Erythroblast (primary cell): ENCODE measurements around the gene MARK3.

Source experiments
- DNase-seq, 2 experiments: peaks; one replicate each; lab custom pipeline; 2025; lab: John Stamatoyannopoulos, UW
- GATA1 ChIP-seq: IDR thresholded peaks from 2 replicates; pipeline ENCODE4 v1.6.1; 2011; ENCODE audit warnings: low read depth, mild to moderate bottlenecking, control low read depth, low read length, moderate library complexity
- POLR2A ChIP-seq: IDR thresholded peaks from 2 replicates; pipeline ENCODE4 v1.6.1; 2011; ENCODE audit warnings: mild to moderate bottlenecking, low read length

MARK3 gene

GRCh38 chr14:103485504-103485903 is 100.3 kb downstream of the MARK3 start:
- no peak for TF ChIP-seq POLR2A
- TF ChIP-seq GATA1 = no peak

GRCh38 chr14:103488071-103488470 is 102.9 kb downstream of the MARK3 start:
- no peak for DNase-seq
- TF ChIP-seq POLR2A = no peak
- no peak for TF ChIP-seq GATA1

More at GRCh38 chr14:103485504-103485903, 100.3 kb downstream of the MARK3 start:
- DNase-seq = peak; percentile 20 to 52

- no peak for TF ChIP-seq GATA1
- TF ChIP-seq POLR2A = no peak
- DNase-seq = no peak
Measured at GRCh38 chr14:103488960-103489359, 103.7 kb downstream of the MARK3 start.

- no peak for TF ChIP-seq GATA1
- TF ChIP-seq POLR2A = no peak
- DNase-seq = no peak
Measured at GRCh38 chr14:103489621-103490020, 104.4 kb downstream of the MARK3 start.

- DNase-seq = no peak
- no peak for TF ChIP-seq POLR2A
- no peak for TF ChIP-seq GATA1
Measured at GRCh38 chr14:103491691-103492090, 106.5 kb downstream of the MARK3 start.

- no peak for DNase-seq
- no peak for TF ChIP-seq GATA1
- no peak for TF ChIP-seq POLR2A
Measured at GRCh38 chr14:103492156-103492925, 107.1 kb downstream of the MARK3 start.

GRCh38 chr14:103495854-103496253 is 110.6 kb downstream of the MARK3 start:
- no peak for DNase-seq
- TF ChIP-seq GATA1 = no peak
- no peak for TF ChIP-seq POLR2A

- no peak for DNase-seq
- no peak for TF ChIP-seq POLR2A
- no peak for TF ChIP-seq GATA1
Measured at GRCh38 chr14:103496776-103497175, 111.6 kb downstream of the MARK3 start.

- DNase-seq = no peak
- no peak for TF ChIP-seq GATA1
- no peak for TF ChIP-seq POLR2A
Measured at GRCh38 chr14:103499709-103500108, 114.5 kb downstream of the MARK3 start.

- DNase-seq = peak; percentile 83 to 91
- TF ChIP-seq POLR2A = no peak
- TF ChIP-seq GATA1 = no peak
Measured at GRCh38 chr14:103500148-103500990, 115.2 kb downstream of the MARK3 start.

GRCh38 chr14:103501041-103501870 is 116.0 kb downstream of the MARK3 start:
- DNase-seq = no peak
- TF ChIP-seq POLR2A = no peak
- no peak for TF ChIP-seq GATA1

GRCh38 chr14:103501921-103502669 is 116.9 kb downstream of the MARK3 start:
- no peak for DNase-seq

GRCh38 chr14:103502877-103503276 is 117.7 kb downstream of the MARK3 start:
- no peak for DNase-seq

More at GRCh38 chr14:103501921-103502669, 116.9 kb downstream of the MARK3 start:
- TF ChIP-seq GATA1 (no peak), POLR2A (no peak)

More at GRCh38 chr14:103502877-103503276, 117.7 kb downstream of the MARK3 start:
- TF ChIP-seq POLR2A (no peak), GATA1 (no peak)
